ENCODE data around the gene HIVEP3.

HIVEP3 gene

DNA sequence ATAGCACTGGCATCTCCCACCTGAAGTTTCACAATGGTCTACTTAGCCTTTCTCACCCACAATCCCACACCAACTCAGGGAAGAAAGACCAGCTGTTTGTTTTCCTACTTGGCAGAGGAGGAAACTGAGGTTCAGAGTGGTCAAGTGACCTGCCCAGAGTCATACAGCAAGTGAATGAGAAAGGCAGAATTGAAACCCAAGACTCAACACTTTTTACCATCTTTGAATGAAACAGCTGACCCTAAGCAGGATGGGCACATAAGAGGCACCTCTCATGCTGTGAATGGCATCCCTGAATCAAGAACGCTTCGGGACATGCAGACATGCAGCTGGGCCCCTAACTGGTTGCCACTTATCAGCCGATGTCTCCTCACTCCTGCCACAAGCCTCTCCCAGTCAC is 193.8 kb downstream of the HIVEP3 start:
- DNase-seq: no peak

DNA sequence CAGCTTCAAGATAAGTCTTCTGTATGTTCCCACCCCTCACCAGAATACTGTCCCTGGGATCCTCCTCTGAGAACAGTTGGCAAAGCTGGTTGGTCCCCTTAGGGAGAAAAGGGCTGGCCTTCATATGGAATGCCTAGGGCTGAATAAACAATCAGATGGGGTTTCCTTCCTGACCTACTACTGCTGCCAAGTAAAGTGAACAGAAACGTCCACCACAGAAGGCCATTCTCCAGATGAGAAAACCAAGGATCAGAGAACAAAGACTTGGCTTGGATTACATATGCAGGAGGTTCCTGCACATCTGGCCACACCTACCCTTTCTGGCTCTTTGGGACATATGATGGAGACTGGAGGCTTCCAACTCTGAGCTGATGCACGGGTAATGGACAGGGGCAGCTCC is 194.5 kb downstream of the HIVEP3 start:
- no peak for DNase-seq

DNA sequence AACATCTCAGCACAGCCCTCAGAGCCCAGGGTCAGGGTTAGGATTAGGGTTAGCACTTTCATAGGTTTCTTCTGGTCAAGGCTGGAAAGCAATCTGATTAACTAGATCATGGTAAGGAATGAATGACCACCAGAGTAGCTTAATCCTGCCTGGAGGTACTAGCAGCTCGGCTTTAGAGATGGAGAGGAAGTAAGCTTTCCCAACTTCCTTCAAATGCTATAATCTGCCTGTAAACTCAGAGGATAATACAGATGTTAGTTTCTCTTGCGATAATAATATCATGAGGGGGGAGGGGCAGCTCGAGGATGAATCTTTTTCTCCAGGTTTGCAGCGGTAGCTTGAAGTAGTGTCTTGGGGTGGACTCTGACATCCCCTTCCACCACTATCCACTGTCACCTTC is 194.9 kb downstream of the HIVEP3 start:
- no peak for DNase-seq

DNA sequence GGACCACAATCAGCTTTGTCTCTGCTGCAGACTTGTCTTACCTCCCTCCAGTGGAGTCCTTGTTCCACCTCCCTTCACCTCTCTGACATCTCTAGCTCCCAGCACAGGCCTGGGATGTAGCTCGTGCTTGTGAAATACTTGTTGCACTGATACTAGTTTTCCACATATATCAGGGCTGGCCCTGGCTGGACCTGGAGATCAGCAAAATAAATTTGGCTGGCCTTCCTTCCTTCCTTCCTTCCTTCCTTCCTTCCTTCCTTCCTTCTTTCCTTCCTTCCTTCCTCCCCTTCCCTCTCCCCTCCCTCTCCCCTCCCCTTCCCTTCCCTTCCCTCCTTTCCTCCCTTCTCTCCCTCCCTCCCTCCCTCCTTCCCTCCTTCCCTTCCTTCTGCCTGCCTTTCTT is 196.5 kb downstream of the HIVEP3 start:
- DNase-seq: no peak

DNA sequence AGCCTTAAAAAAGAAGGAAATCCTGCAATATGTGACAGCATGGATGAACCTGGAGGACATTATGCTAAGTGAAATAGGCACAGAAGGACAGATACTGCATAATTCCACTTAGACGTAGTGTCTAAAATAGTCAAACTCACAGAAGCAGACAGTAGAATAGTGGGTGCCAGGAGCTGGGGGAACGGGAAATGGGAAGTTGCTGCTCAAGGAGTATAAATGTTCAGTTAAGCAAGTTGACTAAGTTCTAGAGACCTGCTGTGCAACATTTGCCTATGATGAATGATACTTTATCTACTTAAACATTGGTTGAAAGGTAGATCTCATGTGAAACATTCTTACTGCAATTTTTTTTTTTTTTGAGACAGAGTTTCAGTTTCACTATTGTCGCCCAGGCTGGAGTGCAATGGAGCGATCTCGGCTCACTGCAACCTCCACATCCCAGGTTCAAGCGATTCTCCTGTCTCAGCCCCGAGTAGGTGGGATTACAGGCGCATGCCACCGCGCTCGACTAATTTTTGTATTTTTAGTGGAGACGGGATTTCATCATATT is 197.8 kb downstream of the HIVEP3 start:
- DNase-seq: no peak

DNA sequence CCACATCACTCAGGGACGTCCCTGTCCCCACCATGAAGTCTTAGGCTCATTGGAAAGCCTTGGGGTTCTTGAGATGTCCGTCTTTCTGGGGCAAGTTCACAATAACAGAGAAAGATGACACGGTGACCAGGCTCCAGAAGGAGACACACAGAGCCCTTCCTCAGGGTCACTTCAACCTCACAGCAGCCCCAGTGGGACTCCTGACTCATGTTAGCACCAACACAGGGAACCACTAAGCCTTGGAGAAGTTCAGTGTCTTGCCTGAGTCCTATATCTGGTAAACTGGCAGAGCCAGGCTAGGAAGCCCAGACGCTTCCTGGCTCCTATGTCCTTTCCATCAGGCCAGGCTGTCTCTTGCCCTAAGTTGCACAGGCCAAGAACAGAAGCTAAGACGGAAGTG is 199.1 kb downstream of the HIVEP3 start:
- DNase-seq: no peak

DNA sequence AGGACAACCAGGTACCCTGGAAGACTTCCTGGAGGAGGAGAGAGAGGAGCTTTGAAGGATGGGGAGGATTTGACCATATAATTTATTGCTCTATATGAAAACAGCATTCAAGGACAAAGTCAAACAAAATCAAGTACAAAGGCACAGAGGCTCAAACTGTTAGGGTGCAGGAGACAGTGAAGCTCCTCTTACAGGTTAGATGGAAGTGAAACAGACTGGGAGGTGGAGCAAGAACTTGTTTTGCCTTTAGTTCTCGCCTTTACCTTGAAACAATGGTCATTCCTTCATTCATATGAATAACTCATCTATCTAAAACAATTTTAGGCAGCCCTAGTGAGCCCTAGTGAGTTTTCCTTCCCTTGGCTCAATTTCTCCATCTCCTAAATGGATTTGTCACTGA is 199.6 kb downstream of the HIVEP3 start:
- DNase-seq: no peak

DNA sequence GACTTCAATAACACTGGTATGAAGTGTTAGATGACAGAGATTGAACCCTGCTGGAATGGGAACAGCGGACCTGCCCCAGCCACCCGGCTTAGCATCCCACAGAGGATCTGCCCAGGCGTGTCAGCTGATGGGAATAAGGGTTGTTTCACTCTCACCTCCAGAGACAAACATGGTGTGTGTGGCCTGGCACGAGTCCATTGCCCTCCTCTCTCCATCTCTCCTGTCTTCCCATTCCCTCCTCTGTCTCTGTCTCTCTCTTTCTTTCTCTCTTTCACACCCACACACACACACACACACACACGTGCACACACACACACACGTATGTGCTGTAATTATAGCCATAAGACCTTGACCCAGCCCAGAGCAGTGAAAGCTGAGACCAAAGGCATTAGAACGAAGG is 200.2 kb downstream of the HIVEP3 start:
- DNase-seq: no peak

DNA sequence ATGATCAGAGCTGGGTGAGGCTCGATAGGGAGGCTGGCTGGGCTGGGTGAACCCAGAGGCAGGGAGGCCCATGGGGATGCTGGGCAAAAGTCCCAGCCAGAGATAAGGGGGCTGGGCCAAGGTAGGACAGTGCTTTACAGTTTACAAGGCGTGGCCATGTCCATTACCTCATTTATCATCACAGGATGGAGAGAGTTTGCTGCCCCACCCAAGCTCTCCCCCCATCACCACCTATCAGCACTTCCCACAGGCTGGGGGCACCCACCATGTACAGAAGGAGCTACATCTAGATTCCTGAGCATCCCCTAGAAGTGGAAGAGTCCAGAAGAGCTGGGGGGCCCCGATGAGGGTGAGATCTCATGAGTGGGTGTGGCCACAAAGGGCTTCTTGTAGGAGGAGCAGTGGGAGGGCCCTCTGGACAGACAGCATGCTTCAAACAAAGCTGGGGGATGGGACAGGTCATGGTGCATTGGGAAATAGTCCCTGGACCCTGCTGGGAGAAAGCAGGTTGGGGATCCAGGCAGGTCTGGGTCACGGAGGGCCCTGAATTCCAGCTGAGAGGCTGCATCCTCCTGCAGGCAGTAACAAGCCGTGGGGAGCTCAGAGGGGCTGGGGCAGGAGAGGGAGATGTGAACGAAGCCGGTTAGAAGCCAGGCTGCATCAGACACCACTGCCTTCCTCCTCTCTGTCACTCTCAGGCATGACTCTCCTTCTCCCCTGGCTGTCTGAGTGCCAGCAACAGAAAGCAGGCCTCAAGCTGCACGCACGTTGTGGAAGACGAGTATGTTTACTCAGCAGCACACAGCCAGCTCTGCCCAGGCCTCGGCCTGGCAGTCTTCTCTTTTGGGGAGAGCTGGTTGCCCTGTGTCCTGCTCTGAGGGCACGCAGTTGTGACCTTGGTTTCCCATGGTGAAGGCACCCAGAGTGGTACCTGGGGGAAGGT is 202.3 kb downstream of the HIVEP3 start:
- no peak for DNase-seq

DNA sequence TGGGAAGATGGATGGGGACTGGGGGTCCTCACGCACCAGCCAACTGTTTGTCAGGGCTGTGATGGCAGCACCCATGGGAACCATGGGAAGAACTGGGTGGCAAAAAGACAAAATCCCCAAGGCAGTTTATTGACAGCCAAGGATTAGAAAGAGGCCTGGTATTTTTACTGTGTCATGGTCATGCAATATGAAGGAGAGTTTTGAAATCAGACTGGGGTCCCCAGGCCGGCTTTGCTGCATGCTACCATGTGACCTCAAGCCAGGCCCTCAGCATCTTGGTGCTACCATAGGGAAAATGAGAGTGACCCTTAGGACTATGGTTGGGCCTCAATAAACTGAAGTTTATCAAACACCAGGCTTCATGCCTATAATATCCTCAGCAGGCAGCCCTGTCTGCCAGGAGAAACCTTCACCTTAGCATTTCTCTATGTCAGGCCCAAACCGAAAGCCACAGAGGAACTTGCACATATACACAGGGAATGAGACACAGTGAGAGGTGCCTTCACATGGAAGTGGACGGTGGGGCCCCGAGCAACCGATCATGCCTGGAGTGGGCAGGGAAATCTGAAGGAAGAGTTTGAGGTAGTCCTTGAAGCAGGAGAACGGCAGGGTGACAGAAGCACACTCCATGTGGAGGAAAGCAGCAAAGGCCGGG is 203.2 kb downstream of the HIVEP3 start:
- no peak for DNase-seq

DNA sequence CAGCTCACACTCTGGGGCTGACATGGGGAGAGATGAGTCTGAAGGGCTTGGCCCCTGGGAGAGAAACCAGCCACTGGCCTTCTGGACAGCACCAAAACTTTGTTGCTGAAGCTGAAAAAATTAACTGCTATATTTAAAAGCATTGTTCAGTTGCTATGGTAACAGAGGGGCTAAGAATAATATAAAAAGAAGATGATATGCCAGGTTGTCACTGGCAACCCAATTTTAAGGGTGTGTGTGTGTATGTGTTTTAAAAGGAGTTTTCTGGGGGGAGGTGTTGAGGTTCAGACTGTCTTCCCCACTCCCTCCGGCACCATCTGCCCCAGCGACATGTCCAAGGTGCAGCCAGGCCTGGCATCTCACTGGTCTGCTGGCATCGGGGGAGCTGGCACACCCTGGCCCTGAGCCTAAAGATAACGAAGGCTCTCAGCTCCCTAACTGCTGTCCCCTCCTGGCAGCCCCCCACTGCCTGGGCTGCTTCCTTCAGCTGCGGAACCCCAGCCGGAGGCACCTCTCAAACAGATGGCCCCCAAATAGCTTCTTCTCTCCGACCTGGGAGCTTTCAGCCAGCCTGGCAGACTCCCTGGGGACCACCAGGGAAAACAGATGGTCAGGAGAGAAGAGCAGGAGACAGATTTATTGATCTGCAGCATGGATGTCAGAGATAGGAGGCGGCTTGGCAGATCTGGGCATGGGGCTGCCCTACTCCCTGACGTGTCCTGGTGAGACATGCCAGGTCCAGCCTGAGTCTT is 203.9 kb downstream of the HIVEP3 start:
- no peak for DNase-seq

DNA sequence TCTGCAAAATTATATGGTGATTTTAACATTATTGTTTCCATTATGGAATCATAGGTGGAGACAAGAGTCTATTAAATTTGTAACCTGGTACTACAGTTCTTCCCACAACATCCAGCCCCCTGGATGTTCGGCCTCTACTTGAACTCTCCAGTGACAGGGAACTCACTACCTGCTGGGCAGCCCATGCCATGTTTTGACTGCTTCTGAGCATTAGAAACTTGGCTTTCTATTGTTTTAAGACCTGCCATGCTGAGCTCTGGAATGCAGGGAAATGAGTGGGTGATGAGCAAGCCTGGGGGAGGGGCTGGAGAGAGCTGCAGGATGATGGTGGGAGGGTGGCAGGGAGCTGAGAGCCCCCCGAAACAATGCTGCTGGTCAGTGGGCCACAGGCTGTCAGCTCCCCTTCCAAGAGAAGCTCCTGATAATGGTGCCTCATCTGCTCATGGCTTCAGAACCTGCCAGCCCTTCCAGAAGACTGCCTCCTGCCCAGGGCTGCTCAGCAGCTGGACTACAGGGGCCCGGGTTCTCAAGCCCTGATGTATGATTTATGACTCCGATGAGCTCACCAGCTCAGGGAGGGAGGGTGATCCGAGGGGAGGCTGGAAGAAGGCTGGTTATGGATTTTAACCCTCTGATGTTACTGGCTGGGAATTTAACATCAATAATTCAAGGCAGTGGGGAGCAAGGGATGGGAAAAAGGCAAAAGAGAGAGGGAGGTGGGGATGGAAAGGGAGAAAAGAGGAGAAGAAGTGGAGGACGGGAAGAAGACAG is 205.0 kb downstream of the HIVEP3 start:
- no peak for DNase-seq

DNA sequence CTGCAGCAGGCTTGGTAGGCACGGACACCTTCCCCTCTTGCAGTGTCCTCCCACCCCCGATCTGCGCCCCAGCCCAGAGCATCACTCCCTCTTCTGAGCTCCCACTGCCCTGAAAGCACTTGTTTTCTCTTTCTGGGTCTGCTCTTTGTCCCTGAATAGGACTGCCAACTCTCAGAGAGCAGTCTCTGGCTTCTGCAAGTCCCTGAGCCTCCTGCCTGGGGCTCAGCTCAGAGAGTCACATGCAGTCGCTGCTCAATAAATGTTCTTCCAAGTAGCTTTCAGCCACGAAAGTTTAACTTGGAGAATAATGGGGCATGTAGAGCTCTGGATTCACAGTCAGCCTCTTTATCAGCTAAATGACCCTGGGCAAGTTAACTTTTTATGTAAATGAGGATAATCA is 205.6 kb downstream of the HIVEP3 start:
- DNase-seq: no peak

DNA sequence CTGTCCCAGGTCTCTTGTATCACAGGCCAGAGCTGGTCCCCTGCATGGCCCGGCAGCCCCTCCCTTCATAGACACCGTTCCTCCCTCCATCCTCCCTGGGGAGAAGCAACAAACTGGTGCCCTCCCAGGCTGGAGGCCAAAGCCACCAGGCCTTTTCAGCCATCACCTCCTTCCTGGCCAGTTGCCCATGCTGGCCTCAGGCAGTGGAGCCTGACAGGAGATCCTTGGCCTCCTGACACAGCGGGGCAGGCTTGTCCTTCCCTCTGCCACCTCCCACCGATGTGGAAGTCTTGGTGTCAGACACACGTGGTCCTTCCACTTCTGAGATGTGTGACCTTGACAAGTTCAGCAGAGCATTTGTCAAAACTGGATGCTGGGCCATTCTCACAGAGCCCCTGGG is 206.0 kb downstream of the HIVEP3 start:
- DNase-seq: no peak

DNA sequence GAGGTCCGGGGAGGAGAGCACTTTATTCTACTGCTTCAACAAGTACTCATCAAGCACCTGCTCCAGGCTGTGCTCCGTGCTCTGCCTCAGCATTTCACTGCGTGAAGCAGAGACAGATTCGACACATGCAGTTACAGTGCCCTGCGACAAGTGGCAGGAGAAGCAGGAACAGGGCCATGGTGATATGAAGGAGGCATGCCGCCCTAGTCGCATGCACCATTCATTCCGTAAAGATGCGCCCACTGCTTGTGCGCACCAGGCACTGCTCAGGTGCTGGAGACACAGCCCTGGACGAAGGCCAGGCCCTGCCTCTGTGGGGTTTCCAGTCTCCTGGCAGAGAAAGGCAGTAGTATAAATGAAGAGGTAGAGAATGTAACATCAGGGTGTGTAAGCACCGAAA is 206.6 kb downstream of the HIVEP3 start:
- DNase-seq: no peak

DNA sequence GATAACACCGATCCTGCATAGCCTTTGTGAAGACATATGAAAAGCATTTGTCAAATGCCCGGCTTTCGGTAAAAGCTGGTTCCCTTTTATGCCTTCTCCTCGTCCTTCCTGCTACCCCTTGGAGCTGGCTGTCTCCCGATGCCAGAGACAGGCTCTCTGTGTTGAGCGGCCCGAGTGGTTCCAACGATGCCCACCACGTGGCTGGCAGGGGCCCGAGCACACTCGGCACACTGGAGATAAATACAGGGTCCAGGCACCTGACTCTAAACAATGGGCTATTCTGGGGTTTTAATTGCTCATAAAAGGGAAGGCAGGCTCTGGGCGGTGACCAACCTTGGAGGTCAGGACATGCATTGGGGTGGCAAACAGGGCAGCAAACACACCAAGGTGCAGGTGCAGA is 207.1 kb downstream of the HIVEP3 start:
- DNase-seq: no peak

DNA sequence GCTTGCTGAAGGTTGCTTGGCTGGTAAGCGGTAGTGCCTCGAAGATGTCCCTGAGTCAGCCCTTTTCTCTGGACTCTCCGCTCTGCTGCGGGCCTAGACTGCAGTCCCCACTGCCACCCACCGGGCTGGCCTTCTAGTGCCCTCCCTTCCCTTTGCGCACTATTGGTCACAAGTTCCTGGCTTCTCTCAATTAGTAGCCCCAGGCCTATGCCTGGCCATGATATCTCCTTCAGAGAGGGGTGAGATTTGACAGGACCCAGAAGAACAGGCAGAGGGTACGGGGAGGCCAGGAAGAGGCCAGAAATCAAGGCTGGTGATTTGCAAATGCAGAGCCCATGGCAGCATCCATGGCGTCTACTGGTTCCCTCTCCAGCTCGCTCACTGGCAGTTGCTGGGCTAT is 207.7 kb downstream of the HIVEP3 start:
- DNase-seq: no peak

DNA sequence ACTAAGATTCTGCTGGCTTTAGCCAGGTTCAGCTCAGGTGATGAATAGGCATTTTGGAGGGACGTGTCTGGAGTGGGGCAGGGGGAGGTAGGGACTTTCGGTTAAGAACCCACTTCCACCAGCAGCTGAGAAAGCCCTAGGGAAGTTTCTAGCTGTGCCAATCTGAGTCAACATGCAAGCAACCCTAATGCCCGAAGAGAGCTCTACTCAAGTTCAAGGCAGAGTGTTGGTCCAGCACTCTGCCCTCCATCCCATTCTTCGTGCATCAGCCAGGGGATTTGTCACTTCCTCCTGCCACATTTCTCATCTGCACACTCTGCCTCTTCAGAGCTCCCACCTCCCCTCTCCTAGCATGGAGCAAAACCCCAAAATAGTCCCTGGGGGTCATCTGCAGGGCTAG is 208.8 kb downstream of the HIVEP3 start:
- no peak for DNase-seq

DNA sequence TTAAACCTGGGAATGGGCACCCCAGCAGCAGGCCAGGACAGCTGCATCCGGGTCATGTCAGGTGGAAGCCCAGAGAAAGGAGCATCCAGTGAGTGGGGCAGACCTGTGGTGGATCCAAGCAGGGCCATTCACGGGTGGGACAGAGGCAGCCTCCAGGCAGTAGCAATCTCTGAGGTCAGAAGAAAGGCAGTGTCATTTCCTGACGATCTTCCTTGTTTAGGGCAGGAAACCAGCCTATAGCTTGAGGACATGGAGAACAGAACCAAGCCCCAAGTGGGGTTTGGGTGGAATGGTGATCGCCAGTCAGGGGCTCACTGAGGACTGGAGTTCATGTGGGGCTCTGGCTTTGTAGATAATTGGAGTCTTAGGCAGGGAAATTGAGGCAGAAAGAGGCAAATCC is 209.4 kb downstream of the HIVEP3 start:
- DNase-seq: no peak

DNA sequence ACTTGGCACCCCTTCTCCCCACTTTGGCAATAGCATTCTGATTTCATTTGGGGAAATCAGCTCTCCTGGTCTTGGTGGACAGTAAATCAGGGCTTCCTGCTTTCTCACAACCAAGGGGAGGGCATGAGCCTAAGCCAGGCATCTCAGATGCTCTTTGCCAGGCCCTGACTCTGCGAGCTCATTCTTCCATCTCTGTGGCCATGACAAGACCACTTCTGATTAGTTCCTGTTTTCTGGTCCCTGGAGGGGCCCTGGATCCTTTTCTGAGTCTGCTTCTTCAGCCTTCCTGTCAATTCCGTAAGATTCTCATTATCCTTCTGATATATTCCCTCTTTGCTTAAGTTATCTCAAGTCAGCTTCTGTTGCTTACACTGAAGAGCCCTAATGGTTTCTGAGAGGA is 210.4 kb downstream of the HIVEP3 start:
- peak; percentile 28 for DNase-seq

DNA sequence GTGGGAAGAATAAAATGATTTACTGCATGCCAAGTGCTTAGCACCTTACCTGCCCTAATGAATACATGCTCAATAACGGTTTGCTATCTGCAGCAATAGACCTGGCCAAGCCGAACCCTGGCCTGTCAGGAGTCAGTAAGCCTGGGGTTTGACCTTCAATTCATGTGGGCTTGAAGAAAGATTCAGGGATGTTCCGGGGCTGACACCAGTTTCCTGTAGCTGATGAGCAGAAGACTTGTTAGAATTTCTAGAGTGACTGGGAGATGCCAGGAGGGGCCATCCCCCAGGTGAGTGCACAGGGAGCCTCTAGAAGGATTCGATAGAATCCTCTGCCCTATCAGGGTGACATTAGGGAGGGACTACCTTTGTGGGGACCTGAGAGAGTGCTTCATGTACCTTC is 210.9 kb downstream of the HIVEP3 start:
- no peak for DNase-seq

DNA sequence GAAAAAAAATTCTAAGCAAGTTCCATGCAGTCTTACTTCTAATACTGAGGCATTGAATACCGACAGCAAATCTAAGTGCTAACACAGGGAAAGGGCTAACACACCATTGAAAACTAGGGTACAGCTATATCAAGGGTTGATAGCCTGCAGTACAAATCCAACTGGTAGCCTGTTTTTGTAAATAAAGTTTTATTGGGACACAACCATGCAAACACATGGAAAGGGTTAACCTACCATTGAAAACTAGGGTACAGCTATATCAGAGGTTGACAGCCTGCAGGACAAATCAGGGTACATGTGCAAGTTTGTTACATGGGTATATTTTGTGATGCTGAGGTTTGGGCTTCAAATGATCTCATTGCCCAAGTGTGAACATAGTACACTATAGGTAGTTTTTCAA is 212.9 kb downstream of the HIVEP3 start:
- DNase-seq: no peak

DNA sequence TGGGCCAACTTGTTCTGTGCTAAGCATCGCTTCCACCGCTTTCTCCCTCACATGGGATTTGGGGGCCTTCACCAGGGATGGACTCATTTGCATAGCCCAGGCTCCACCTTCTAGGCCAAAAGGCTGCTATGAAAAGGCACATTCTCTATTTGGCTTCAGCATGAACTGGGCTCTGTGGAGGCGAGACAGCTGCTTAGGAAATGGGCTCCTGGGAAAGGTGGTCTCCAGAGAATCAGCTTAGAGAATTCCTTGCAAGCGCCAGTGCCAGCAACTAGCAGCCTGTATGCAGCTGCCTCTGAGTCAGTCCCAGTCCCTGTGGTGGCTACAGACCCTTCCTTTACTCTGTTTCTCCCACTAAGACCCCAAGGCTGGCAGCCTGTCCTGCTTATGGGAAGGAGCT is 214.5 kb downstream of the HIVEP3 start:
- DNase-seq: no peak
